GM23338 (cell line): ENCODE data around the gene FBXW7. TPM values are rescaled to one million over a fixed set of nuclear protein-coding genes. Genes with fewer than 3 reads are reported as not detected.

Experiments
- ATAC-seq: fragments of 200-7000 bp; cut with Tn5 transposase; 3 replicates; pipeline ENCODE4 v1.9.1; 2020
- DNase-seq: peaks from one replicate; pipeline ENCODE4 v3.0.0-alpha.2; 2015; ENCODE audit warnings: low spot score
- H2AFZ ChIP-seq: fragments of 200-600 bp; sonication (generic); 2 replicates; pipeline ENCODE4 v1.8.0; 2016; ENCODE audit warnings: antibody characterized with exemption, mild to moderate bottlenecking, moderate library complexity
- H3F3A ChIP-seq: fragments of 200-600 bp; sonication (generic); replicated peaks from 2 replicates; pipeline ENCODE4 v1.8.0; 2017; ENCODE audit warnings: antibody characterized with exemption, mixed run types, low read depth
- H3K27ac ChIP-seq: fragments of 200-600 bp; sonication (generic); 2 replicates; pipeline ENCODE4 v1.6.1; 2016; ENCODE audit warnings: low read depth
- H3K27me3 ChIP-seq: fragments of 200-600 bp; sonication (generic); 2 replicates; pipeline ENCODE4 v1.8.0; 2016; ENCODE audit warnings: mild to moderate bottlenecking, mixed run types, moderate library complexity; ENCODE audit not compliant: insufficient read depth
- H3K36me3 ChIP-seq: fragments of 200-600 bp; sonication (generic); 2 replicates; pipeline ENCODE4 v1.8.0; 2016; ENCODE audit warnings: mild to moderate bottlenecking; ENCODE audit not compliant: insufficient read depth
- H3K4me1 ChIP-seq: fragments of 200-600 bp; sonication (generic); 2 replicates; pipeline ENCODE4 v1.8.0; 2016; ENCODE audit warnings: mild to moderate bottlenecking, moderate library complexity; ENCODE audit not compliant: insufficient read depth
- H3K4me2 ChIP-seq: fragments of 200-600 bp; sonication (generic); 2 replicates; pipeline ENCODE4 v1.7.1; 2017; ENCODE audit warnings: mixed run types
- H3K4me3 ChIP-seq: fragments of 200-600 bp; sonication (generic); 2 replicates; pipeline ENCODE4 v1.6.1; 2016; ENCODE audit warnings: mixed run types
- H3K79me2 ChIP-seq: fragments of 200-600 bp; sonication (generic); replicated peaks from 2 replicates; pipeline ENCODE4 v1.8.0; 2017; ENCODE audit warnings: mild to moderate bottlenecking; ENCODE audit not compliant: insufficient read depth
- H3K9me2 ChIP-seq: fragments of 200-600 bp; sonication (generic); 2 replicates; pipeline ENCODE4 v1.8.0; 2017; ENCODE audit not compliant: insufficient read depth
- H4K20me1 ChIP-seq: fragments of 200-600 bp; sonication (generic); replicated peaks from 2 replicates; pipeline ENCODE4 v1.8.0; 2017; ENCODE audit warnings: mild to moderate bottlenecking; ENCODE audit not compliant: insufficient read depth
- H3K27ac Mint-ChIP-seq: 2 replicates; pipeline ENCODE4 v1.8.0; 2020; ENCODE audit warnings: inconsistent platforms, mild to moderate bottlenecking, moderate library complexity, mixed read lengths
- H3K27me3 Mint-ChIP-seq: 3 replicates; pipeline ENCODE4 v1.8.0; 2022; ENCODE audit warnings: low read depth, mild to moderate bottlenecking, moderate library complexity, mixed read lengths, inconsistent platforms; ENCODE audit not compliant: insufficient read depth, poor library complexity
- H3K36me3 Mint-ChIP-seq: 3 replicates; pipeline ENCODE4 v1.8.0; 2021; ENCODE audit warnings: low read depth, mild to moderate bottlenecking, inconsistent platforms, moderate library complexity, mixed read lengths
- H3K4me1 Mint-ChIP-seq: 3 replicates; pipeline ENCODE4 v1.8.0; 2020; ENCODE audit warnings: mild to moderate bottlenecking, inconsistent platforms, mixed read lengths
- H3K4me3 Mint-ChIP-seq: 3 replicates; pipeline ENCODE4 v1.8.0; 2021; ENCODE audit warnings: moderate library complexity, mild to moderate bottlenecking, inconsistent platforms, mixed read lengths
- H3K9me3 Mint-ChIP-seq: 3 replicates; pipeline ENCODE4 v1.8.0; 2020; ENCODE audit warnings: moderate library complexity, mild to moderate bottlenecking, inconsistent platforms, mixed read lengths
- CREB1 ChIP-seq: fragments of 250-450 bp; sonication (Bioruptor Pico); IDR thresholded peaks from 2 replicates; pipeline ENCODE4 v1.5.0; 2020; ENCODE audit warnings: low read depth, mild to moderate bottlenecking, moderate library complexity
- CTCF ChIP-seq, 2 experiments: fragments of 200-600 bp in 1 of 2; sonication (generic) in 1 of 2; conservative IDR thresholded peaks; 2 replicates each; pipeline versions ENCODE4 v1.5.1 to v1.6.1; 2016 to 2017; ENCODE audit warnings: antibody characterized with exemption in 2 of 2, low read depth in 2 of 2, mild to moderate bottlenecking in 2 of 2, moderate library complexity in 1 of 2
- EZH2 ChIP-seq: fragments of 200-600 bp; sonication (generic); IDR thresholded peaks from one replicate; pipeline ENCODE4 v1.8.0; 2017; ENCODE audit warnings: antibody characterized with exemption, mild to moderate bottlenecking, low read depth; ENCODE audit not compliant: unreplicated experiment
- EZH2phosphoT487 ChIP-seq: fragments of 200-600 bp; sonication (generic); IDR thresholded peaks from one replicate; pipeline ENCODE4 v1.8.1; 2018; ENCODE audit warnings: antibody characterized with exemption; ENCODE audit not compliant: unreplicated experiment
- NANOG ChIP-seq: IDR thresholded peaks from 2 replicates; pipeline ENCODE4 v1.6.1; 2016; ENCODE audit warnings: antibody characterized with exemption, borderline replicate concordance
- POLR2AphosphoS5 ChIP-seq: IDR thresholded peaks from 2 replicates; pipeline ENCODE4 v1.6.1; 2016; ENCODE audit warnings: antibody characterized with exemption, low read depth
- STAT1 ChIP-seq: IDR thresholded peaks from one replicate; pipeline ENCODE4 v1.6.1; 2016; ENCODE audit warnings: antibody characterized with exemption; ENCODE audit not compliant: unreplicated experiment
- ZNF331 ChIP-seq: fragments of 250-450 bp; sonication (Bioruptor Pico); IDR thresholded peaks from 2 replicates; pipeline ENCODE4 v1.5.0; 2020; ENCODE audit warnings: low read depth, mild to moderate bottlenecking, moderate library complexity
- ZNF462 ChIP-seq: fragments of 250-450 bp; sonication (Bioruptor Pico); IDR thresholded peaks from 2 replicates; pipeline ENCODE4 v1.5.0; 2020; ENCODE audit warnings: mild to moderate bottlenecking, moderate library complexity
- polyA plus RNA-seq: library from polyadenylated mRNA; unstranded; fragments of >200 nt; fragmentation: Nextera tagmentation; extraction: Ambion mirVana; gene quantifications from 2 replicates; pipeline ENCODE4 v1.2.1, GENCODE V29; 2016
- total RNA-seq: library from RNA; depleted of rRNA; stranded (reverse); fragments of >200 nt; shearing (Covaris generic); gene quantifications from 2 replicates; pipeline ENCODE4 v1.2.3, GENCODE V29; 2014
- TF ChIP-seq, protein P1 (sequence below): IDR thresholded peaks from 2 replicates; pipeline ENCODE4 v1.6.1; 2016; ENCODE audit warnings: antibody characterized with exemption

FBXW7 gene
- total and polyA plus RNA-seq, 2 experiments from 2014 or later, result 25.8 to 34.7 TPM

DNA sequence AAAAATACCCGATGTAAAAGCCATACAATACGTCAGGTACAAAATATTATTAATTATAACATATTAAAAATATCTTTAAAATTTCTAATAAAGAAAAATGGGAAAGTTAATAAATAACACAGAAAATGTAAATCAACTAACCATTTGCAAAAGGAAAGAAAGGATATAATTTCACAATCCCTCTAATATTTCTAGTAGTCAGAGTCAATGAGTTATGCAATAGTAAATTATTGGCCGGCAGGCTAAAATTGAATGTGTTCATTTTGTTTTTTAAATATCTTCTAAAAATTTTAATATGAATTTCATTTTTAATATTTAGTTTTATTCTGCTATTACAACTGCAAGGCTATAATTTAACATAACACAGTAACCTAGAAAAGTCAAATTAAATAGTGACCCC is 155.7 kb downstream of the FBXW7 start:
- Histone ChIP-seq H3K4me2 (no peak overlapping the region), H2AFZ (no peak overlapping the region), H3K79me2 (peaks cover 13% of the 10 kb centered on the region; the same call in 1 of the 2 replicates), H3K27ac (no peak overlapping the region), H3K36me3 (no peaks in the 10 kb centered on the region), H4K20me1 (no peaks in the 10 kb centered on the region), H3K4me3 (no peak overlapping the region), H3K9me2 (no peaks in the 10 kb centered on the region), H3K4me1 (peaks cover 16% of the 10 kb centered on the region; the same call in 1 of the 2 replicates), H3F3A (no peaks in the 10 kb centered on the region), H3K27me3 (no peaks in the 10 kb centered on the region)
- no peak for TF ChIP-seq STAT1
- no peak for TF ChIP-seq EZH2
- TF ChIP-seq ZNF331 (CRISPR knock-in tag), result no peak
- TF ChIP-seq, protein P1, sequence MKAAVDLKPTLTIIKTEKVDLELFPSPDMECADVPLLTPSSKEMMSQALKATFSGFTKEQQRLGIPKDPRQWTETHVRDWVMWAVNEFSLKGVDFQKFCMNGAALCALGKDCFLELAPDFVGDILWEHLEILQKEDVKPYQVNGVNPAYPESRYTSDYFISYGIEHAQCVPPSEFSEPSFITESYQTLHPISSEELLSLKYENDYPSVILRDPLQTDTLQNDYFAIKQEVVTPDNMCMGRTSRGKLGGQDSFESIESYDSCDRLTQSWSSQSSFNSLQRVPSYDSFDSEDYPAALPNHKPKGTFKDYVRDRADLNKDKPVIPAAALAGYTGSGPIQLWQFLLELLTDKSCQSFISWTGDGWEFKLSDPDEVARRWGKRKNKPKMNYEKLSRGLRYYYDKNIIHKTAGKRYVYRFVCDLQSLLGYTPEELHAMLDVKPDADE, result no peak
- no peak for TF ChIP-seq CREB1 (CRISPR knock-in tag)
- no peak for TF ChIP-seq NANOG
- TF ChIP-seq CTCF (conservative IDR thresholded peaks at IDR 0.05; ENCODE audit: low read depth in 2 of 2), result no peak
- no peak for ATAC-seq
- no peak overlapping the region for H3K27ac Mint-ChIP-seq
- no peak for DNase-seq
- no peak overlapping the region for H3K4me3 Mint-ChIP-seq
- H3K27me3 Mint-ChIP-seq, result no peaks in the 10 kb centered on the region
- no peaks in the 10 kb centered on the region for H3K9me3 Mint-ChIP-seq
- H3K36me3 Mint-ChIP-seq, result no peaks in the 10 kb centered on the region
- H3K4me1 Mint-ChIP-seq, result peaks cover 14% of the 10 kb centered on the region; the same call in 2 of the 3 replicates

DNA sequence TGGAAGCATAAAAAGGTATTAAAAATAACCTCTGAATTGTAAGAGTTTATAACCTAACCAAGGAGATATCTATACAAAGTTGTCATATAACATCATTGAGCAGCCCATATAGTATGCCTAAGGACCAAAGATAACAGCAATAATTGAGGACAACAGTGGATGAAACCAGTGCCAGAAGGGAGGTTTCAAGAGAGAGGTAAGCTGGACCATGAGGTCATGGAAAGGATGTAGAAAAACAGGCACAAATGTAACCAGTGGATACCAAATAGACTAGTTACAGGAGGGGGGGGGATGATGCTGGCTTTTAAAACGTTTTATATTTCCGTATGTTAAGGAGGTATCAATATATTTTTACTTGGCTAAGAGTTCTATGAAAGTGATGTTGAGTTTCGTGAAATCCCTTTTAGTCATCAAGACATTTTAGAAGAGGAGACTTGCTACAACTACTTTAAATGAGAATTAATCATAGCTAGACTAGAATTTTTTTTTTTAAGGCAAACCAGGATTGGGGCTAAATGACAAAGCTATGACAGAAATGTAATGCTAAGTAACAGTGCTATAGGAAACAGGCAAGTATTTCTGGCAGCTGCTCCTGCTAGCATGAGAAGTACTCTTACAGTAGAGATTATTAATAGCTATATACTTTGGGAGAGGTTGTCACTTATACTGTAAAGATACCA is 161.1 kb downstream of the FBXW7 start:
- no peaks in the 10 kb centered on the region for H3K4me1 ChIP-seq
- no peak overlapping the region for H3K27ac ChIP-seq
- H3K4me3 Mint-ChIP-seq, result no peak overlapping the region
- H4K20me1 ChIP-seq, result no peaks in the 10 kb centered on the region
- no peaks in the 10 kb centered on the region for H3K27me3 ChIP-seq
- no peaks in the 10 kb centered on the region for H3K36me3 ChIP-seq
- H3K36me3 Mint-ChIP-seq, result no peaks in the 10 kb centered on the region
- no peak overlapping the region for H3K4me3 ChIP-seq
- no peak overlapping the region for H3K27ac Mint-ChIP-seq
- no peak for TF ChIP-seq CREB1 (CRISPR knock-in tag)
- no peak for TF ChIP-seq EZH2phosphoT487
- TF ChIP-seq, protein P1, result no peak
- TF ChIP-seq ZNF462 (CRISPR knock-in tag), result no peak
- no peak for TF ChIP-seq POLR2AphosphoS5
- TF ChIP-seq STAT1, result no peak
- no peak for TF ChIP-seq EZH2
- no peak for TF ChIP-seq NANOG
- no peaks in the 10 kb centered on the region for H3K27me3 Mint-ChIP-seq
- ATAC-seq (no peak), DNase-seq (no peak)
- H3K79me2 ChIP-seq, result no peaks in the 10 kb centered on the region
- H3F3A ChIP-seq, result no peaks in the 10 kb centered on the region
- no peak overlapping the region for H3K4me2 ChIP-seq
- no peaks in the 10 kb centered on the region for H3K4me1 Mint-ChIP-seq
- no peak overlapping the region for H2AFZ ChIP-seq
- no peaks in the 10 kb centered on the region for H3K9me2 ChIP-seq
- no peaks in the 10 kb centered on the region for H3K9me3 Mint-ChIP-seq
